ENCODE data around the gene FAM163A.
"Not testable (repeated sequence)": the region's sequence is repeated elsewhere in the genome, so short reads cannot be mapped to it uniquely, and the experiment has no call there.

The FAM163A gene

DNA sequence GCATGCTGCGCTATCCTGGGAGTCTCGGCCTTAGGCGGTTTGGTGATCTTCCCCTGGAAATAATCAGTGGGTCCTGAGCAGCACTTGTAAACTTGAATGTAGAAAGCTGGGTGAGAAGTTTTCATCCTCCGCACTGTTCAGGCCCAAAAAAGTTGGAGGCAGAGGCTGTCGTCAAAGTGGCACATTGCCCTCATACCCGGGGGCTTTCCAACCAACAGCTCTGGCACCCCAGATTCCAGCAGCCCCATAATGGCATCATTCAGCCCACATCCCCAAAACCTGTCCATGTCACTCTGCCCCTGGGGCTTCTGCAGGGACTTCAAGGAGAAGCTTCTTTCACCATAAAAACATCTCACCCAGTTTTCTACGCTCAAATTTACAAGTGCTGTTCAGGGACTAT is 75.2 kb downstream of the FAM163A start:
- DNase-seq, result peak; percentile 5

DNA sequence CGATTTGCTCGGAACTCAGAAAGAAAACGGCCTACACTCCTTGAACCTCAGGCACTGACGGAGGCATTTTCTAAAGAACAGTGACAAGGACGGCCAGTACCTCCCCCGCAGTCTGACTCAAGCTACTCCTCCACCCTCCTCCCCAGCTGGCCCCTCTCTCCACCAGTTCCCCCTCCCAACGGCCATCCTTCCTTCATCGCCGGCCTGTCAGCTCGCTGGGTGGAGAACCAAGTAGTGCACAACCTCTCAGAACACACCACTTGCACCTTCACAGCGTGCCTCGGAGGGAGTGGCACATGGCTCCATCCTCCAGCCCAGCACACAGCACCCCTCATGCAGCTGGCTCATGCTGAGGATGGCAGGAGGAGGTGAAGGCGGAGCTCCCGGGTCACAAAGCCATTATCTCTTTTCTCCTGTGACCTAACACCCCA is 75.7 kb downstream of the FAM163A start:
- DNase-seq, result peak; percentile 44

DNA sequence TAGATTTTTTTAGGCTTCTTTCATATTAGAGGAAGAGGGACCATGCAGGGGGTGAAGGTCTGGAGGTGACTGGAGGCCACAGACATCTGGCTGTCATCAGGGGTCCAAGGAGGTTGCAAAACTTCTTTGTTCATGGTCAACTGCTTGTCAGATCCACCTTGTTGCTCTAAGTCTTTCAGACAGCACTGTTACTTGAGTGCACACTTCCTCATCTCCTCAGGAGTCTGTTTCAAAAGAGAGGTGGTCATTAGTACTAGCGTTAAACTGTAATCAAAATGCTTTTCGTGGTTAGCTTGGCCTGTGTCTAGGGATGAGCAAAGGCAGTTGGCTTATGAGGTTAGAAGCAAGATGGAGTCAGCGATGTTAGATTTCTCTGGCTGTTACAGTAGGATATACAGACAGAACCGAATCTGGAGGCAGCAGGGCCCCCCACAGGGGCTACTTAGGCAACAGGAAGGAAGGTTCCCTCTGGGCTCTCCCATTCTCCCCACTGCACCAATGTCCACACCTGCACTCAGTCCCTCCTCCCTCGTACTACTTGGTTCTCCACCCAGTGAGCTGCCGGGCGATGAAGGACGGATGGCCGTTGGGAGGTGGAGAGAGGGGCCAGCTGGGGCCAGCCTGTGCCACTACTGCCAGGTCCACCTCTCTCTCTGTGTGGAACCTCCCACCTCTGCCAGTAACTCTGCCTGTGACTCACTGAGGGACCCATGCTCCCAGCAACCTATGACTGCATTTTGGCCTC is 77.3 kb downstream of the FAM163A start:
- peak; percentile 55 for DNase-seq

DNA sequence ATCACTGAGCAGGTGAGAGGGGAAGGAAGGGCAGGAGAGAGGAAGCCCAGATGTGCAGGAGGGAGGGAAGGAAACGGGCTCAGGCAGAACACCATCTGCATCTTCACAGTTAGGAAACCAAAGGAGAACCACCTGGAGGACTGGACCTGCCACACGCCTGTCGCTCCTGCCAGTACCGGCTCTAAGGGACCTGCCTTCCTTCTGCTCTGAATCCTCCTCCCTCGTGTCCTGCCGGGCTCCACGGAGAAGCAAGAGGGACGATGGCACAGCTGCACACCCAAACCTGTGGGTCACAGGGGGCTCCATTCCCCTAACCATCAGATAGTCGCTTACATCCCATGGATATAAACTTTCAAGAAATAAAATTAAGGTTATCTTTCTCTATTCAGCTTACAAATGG is 78.4 kb downstream of the FAM163A start:
- peak; percentile 25 for DNase-seq

DNA sequence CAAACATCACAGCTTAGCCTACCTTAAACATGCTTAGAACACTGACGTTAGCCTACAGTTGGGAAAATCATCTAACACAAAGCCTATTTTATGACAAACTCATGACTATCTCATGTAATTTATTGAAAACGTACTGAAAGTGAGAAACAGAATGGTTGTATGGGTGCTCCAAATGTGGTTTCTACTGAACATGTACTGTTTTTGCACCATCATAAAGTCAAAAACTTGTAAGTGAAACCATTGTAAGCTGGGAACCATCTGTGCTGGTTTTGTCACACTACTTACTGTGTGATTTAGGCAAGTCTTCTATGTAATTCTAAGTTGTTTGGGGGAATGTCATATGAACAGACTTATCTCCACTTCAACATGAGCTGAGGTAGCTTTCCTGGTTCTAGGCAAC is 79.0 kb downstream of the FAM163A start:
- DNase-seq, result no peak

DNA sequence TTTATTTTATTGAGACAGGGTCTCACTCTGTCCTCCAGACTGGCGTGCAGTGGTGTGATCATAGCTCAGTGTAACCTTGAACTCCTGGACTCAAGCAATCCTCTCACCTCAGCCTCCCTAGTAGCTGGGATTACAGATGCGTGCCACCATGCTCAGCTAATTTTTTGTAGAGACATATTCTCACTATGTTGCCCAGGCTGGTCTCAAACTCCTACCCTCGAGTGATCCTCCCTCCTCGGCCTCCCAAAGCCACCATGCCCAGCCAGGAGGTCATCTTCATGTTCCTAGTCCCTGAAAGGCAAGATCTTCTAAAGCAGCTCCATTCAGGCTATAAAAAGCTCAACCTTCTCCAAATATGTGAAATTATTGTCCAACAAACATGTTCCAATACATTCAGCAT is 80.6 kb downstream of the FAM163A start:
- DNase-seq, result peak; percentile 3

DNA sequence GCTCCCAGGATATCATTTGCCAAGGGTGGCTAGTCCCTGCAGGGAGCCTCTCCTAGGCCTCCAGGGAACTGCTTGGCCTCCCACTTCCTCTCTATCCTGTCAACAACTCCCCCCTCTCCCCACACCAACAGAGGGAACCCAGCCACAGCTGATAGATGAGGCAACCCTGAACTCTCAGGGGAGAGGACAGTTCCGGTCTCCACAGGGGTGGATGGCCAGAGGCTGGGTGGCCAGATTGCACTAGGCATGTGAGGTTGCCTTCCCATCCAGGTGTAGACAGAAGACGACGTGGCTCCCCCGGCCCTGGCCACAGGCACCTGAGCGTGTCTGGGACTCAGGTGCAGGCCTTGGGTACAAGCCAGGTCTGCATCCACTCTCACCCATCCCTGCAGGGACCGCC is 81.2 kb downstream of the FAM163A start:
- DNase-seq, result peak; percentile 49

DNA sequence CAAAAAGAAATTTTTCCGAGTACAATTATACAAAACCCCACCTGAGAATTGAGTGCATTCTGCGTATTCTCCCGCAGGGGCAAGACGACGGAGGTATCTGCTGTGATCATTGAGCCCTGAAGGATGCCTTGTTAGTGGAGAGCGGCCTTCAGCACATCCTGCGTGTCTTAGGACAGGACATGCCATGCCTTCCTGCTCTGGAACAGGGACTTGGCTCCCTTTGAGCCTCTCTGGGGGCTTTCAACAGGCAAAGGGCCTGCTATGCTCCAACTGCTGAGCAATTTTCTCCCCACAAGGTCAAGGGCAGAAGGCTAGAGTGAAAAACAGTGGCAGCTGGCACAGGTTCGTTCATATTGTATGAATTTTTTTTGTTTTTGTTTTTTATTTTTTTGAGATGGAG is 82.1 kb downstream of the FAM163A start:
- no peak for DNase-seq

DNA sequence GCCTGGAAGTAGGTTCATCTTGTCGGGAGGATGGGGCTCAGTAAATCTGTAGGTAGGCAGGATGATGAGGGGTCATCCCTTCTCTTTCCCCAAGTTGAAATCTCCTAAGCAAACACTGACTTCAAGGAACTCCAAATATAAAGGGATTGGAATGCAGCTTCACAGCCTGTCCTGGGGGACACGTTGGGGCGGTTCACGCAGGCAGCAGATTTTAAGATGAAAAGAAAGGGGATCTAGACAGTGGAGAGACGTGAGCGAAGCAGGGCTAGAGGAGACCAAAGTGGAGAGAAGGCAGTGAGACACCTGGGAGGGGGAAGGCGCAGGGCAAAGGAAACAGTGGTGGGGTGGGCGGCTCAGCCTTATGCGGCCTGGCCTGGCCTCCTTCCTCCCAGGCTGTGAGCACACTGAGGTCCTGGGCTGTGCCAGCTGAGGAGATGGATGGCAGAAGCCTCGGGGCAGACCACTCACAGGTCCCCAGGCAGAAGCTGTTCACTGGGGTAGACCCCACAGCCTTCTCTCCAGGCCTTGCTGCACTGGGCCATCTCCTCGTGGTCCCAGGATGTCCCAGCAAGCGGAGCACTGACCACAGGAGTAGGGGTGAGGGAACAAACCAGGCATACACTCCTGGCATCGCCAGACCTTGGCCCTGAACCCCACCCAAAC is 82.8 kb downstream of the FAM163A start:
- DNase-seq, result no peak

DNA sequence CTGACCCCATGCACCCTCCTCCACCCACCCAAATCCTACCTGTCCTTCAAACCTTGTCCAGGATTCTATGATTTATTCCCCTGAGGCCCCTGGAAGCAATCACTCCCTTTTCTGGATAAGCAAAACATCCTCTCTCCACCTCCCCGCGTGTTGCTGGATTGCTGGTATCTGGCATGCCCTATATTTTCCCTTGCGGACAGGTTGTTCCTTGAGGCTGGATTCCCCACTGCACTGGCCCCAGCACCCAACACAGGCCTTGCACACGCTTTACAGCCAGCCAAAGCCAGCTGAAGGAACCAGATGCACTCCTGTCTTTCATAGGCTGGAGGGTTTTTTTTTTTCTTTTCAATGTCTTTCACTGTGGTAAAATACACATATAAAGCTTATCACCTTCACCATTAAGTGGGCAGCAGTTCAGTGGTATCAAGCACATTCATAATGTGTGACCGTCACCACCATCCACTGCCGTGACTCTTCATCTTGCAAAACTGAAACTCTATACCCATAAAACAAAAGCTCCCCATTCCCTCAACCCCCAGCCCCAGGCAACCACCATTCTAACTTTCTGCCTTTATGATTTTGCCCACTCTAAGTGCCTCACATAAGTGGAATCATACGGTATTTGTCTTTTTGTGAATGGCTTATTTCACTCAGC is 83.7 kb downstream of the FAM163A start:
- DNase-seq, result no peak

DNA sequence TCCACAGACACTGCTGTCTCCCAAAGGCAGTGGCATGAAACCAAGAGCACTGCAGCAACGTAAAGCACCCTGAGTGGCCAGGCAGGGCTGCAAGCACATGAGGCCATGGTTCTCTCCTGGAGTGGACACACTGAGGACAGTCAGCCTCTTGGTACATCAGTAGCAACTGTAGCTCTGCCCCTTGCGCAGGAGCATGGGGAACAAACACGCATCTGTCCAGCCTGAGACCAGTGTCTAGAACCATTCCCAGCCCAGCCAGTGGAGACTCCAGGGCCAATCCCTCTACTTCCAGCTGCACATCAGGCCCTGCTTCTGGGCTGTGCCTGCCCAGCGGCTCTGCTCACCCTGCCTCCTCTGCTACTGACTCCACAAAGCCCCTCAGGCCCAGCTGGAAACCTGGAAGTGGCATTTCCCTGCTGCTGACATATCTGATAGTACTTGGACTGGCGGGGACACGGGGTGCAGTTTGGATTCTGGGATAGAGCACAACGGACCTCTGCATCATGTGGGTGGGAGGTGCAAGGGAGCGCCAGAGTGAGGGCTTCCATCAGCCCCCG is 85.5 kb downstream of the FAM163A start:
- DNase-seq, result no peak

DNA sequence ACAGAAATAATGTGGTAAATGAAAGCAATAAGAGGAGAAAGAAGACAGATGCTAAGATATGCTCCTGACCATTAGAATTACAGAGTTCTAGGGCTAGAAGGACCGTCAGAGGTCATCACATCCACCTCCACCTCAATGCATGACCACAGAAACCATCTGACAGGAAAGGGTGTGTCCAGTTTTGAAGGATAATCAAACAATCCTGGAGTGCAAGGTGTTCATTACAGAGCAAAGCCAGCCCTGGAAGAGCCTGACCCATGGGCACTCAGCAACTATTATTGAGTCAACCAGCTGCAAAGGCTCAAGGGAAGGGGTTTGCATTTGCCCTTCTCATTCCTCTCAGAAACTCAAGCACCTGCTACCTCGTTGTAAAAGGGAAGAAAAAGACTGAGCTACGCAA is 88.1 kb downstream of the FAM163A start:
- no peak for DNase-seq

DNA sequence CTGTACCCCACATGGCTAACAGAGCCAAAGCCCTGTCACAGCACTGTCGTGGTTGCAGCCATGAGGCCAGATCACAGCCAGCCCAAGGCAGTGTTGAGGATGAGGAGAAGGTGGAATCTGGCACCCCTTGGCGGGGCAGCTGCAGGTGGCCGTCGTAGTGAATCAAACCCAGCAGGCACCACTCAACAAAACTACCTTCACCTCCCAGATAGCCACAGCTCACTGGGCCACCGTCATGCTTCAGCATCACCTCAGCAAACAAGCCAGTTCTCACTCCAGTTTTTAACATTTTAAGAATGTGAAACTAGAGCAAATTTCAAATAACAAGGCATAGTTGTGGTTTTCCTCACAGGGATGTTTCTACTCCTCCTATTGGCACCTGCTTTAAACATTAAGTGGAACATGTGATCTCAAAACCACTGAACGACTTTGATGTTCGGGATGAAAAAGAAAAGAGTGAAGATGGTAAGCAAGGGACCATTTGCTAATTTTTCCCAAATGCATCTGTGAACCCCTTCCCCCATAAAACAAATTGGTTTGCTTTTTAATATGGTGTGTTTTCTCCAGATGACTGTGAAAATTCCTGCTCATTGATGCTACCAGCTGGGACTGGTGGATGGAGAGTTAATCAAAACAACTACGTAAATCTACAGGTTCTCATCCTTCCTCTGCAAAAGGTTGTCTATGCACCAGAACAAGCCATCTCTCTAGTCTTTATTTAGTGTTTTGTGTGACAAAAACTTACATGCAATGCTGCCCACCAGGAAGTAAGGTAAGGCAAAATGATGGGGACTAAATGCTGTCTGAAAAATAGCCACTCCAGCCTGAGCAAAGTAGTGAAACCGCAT is 89.0 kb downstream of the FAM163A start:
- no peak for DNase-seq

DNA sequence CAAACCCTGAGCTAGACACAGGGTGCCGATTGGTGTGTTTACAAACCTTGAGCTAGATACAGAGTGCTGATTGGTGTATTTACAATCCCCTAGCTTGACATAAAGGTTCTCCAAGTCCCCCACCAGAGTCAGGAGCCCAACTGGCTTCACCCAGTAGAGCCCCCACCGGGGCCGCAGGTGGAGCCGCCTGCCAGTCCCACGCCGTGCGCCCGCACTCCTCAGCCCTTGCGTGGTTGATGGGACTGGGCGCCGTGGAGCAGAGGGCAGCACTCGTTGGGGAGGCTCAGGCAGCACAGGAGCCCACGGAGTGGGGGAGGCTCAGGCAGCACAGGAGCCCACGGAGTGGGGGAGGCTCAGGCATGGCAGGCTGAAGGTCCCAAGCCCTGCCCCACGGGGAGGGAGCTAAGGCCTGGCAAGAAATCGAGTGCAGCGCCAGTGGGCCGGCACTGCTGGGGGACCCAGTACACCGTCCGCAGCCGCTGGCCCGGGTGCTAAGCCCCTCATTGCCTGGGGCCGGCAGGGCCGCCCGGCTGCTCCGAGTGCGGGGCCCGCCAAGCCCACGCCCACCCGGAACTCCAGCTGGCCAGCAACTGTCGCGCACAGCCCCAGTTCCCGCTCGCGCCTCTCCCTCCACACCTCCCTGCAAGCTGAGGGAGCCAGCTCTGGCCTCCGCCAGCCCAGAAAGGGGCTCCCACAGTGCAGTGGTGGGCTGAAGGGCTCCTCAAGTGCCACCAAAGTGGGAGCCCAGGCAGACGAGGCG is 93.8 kb downstream of the FAM163A start:
- not testable (repeated sequence) for DNase-seq

DNA sequence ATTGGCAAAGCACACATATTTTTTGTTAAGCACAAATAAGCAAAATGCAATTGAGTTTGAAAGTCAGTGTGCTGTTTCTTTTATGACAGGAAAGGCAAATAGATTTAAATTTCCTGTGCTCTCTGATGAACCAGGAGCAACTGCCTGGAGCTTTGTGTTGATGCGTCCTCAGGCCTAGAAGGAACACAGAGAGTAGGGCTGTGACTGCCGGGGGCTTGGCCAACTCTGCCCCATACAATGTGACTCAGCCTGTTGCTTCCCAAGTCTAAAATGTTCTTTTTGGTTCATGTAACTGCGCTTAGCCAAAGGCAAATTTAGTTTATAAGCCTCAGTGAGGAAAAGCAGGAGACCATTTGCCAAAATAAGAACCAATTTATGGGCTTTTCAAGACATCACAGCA is 97.0 kb downstream of the FAM163A start:
- DNase-seq, result no peak

DNA sequence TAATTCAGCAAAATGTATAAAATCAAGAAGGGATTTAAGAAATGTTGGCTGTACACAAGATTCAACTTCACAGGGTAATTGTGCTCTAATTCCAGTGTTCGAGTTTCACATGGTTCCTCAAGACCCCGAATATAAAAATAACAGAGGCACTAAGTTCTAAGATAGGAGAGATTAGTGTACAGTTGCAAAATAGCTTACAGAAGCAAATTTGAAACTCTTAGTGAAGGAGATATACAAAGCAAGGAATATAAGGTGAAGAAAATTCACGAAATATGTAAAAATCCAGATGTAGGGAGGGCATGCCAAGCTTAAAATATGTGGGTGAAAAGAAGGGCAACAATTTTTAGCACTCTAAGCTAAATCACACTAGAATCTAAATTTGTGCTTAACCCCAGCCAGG is 105.1 kb downstream of the FAM163A start:
- DNase-seq, result no peak

DNA sequence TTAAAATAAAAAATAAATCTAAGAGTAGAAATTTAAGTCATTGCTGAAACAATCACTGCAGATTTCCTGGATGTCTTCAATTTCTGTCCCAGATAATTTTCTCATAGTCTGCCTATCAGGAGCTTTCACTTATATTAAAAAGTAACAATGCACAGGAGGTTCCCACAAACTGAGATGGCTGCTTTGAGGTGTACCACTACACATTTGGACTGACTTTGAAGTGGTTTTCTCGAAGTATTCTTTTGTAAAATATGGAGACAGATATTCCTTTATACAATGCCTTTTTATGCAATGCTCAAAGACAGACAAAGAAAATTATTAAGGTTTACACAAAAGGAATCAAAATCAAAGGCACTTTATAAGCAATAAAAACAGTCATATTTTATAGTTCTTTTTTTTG is 110.0 kb downstream of the FAM163A start:
- DNase-seq, result no peak

DNA sequence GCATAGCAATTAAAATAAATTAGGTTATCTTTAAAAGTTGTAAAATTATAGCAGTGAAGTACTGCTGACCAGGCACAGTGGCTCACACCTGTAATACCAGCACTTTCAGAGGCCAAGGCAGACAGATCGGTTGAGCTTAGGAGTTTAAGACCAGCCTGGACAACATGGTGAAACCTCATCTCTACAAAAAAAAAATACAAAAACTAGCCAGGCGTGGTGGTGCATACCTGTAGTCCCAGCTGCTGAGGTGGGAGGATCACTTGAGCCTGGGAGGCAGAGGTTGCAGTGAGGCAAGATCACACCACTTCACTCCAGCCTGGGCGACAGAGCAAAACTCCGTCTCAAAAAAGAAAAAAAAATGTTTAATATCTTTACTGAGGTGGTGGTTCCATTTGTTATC is 112.7 kb downstream of the FAM163A start:
- not testable (repeated sequence) for DNase-seq

DNA sequence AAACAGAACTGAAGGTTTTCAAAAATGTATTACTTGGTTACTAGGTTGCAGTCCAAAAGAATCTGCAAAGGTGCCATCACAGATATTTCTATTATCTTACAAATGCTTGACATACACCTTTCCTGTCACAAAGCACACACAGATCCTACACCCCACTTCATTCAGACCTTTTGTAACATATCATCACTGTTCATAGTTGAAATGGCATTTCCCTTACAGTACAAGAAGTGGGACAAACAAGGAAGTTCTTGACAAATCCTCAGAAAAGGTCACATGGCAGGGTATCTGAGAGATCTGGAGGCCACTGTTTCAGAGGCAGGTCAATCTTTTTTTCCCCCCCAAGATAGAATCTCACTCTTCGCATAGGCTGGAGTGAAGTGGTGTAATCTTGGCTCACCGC is 113.2 kb downstream of the FAM163A start:
- DNase-seq, result no peak

DNA sequence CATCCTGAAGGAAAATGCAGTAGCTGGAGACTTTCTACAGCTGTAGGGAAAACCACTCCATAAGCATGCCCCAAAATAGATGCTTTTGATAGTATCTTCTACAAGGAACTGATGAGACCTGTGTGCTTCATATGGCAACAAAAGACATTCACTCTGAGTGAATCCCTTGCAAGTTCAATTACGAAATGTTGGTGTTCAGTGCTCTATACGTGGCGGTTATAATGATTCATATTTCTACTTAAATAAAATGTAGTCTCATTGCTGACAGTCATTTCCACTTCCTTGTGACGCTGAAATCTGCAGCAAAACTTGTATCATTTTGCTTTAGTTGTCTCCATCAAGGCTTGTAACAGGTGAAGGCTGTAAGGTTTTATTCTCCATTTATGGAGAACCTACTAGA is 113.9 kb downstream of the FAM163A start:
- DNase-seq, result no peak

DNA sequence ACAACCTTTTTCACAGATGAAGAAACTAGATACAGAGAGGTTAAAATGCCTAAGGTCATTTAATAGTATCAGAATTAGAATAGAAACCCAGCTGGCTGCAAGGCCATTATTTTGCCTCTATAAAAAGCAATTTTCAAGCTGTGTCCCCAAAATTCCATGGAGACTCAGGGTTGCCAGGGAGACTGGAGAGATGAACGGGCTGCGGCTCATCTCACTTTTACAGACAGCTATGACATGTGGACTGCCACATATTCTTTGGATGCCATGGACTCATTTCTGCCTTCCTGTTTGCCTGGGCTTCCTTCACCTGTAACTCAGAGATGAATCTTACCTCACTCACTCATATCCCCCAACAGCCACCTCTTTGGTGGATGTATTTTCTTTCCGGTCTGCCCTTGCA is 117.6 kb downstream of the FAM163A start:
- no peak for DNase-seq

DNA sequence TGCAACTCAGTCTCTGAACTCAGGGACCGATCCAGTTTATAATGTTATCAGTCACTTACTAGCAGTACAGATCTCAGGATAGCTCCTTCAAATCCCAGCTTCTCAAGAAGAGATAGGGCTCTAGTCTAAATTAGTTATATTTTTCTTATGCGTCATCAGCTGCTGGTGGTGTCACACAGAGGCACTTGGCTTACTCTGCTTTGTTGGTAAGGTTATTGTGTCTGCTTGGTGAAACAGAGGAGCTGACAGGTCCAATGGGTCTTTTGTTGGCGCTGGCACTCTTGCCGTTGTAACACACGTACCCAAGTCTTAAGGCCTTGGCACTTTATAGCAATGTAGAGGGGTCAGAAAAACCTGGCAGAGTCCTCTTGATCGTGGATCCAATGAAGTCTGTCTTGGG is 122.3 kb downstream of the FAM163A start:
- no peak for DNase-seq
